Measurements from ENCODE around the gene SCFD2. TPM values are rescaled to one million over a fixed set of nuclear protein-coding genes. Genes with fewer than 3 reads are reported as not detected.

SCFD2 gene
- total RNA-seq, 1 donor from 2014 or later, result 18.6 TPM

DNA sequence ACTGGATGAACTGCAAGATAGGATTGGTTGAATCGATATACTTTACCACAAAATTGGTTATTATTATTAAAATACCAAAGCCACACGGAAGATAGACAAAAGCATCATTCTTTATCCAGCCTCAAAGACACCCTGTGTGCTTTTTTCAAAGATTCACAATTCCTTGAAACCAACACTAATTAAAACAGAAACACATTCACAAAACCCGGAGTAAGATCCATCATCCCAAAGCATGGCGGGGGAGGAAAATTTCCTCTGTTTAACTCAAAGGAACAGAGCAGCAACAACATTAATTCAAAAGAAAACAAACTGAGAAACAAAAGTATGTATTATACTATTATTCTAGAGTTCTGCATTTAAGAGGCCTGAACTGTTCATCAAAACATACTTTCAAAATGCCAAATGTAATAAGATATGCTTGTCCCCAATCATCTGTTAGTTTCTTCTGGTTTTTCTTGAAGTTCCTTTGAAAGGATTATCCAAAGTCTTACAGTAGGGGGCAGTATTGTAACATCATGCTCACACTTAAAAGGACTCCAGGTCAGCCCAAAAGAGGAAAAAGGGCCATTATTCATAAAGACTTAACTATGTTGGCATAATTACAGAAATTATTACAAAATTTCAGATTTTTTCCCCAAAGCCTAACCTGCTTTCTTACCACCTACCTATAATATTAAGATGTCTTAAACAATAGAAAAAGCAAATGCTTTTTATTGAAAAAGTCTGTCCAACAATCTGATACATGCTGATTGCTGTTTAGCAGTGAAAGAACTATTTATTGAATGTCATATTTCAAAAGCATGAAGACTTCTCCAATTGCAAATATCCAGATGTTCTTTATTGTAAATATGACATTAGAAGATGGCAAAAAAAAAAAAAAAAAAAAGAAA lies 168.7 kb downstream of the SCFD2 start:
- Mint-ChIP-seq H3K9me3 (no peaks in the 10 kb centered on the region), H3K4me1 (peaks cover 13% of the 10 kb centered on the region), H3K4me3 (peak overlapping the region; percentile 3), H3K36me3 (ENCODE audit: low read depth) (no peaks in the 10 kb centered on the region), H3K27me3 (ENCODE audit: low read depth) (no peaks in the 10 kb centered on the region), H3K27ac (ENCODE audit: unreplicated experiment) (no peak overlapping the region)
- TF ChIP-seq, protein P1, sequence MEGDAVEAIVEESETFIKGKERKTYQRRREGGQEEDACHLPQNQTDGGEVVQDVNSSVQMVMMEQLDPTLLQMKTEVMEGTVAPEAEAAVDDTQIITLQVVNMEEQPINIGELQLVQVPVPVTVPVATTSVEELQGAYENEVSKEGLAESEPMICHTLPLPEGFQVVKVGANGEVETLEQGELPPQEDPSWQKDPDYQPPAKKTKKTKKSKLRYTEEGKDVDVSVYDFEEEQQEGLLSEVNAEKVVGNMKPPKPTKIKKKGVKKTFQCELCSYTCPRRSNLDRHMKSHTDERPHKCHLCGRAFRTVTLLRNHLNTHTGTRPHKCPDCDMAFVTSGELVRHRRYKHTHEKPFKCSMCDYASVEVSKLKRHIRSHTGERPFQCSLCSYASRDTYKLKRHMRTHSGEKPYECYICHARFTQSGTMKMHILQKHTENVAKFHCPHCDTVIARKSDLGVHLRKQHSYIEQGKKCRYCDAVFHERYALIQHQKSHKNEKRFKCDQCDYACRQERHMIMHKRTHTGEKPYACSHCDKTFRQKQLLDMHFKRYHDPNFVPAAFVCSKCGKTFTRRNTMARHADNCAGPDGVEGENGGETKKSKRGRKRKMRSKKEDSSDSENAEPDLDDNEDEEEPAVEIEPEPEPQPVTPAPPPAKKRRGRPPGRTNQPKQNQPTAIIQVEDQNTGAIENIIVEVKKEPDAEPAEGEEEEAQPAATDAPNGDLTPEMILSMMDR (conservative IDR thresholded peaks at IDR 0.05), result peak; percentile 87
- no peak for DNase-seq (ENCODE audit: low read depth, low spot score)

DNA sequence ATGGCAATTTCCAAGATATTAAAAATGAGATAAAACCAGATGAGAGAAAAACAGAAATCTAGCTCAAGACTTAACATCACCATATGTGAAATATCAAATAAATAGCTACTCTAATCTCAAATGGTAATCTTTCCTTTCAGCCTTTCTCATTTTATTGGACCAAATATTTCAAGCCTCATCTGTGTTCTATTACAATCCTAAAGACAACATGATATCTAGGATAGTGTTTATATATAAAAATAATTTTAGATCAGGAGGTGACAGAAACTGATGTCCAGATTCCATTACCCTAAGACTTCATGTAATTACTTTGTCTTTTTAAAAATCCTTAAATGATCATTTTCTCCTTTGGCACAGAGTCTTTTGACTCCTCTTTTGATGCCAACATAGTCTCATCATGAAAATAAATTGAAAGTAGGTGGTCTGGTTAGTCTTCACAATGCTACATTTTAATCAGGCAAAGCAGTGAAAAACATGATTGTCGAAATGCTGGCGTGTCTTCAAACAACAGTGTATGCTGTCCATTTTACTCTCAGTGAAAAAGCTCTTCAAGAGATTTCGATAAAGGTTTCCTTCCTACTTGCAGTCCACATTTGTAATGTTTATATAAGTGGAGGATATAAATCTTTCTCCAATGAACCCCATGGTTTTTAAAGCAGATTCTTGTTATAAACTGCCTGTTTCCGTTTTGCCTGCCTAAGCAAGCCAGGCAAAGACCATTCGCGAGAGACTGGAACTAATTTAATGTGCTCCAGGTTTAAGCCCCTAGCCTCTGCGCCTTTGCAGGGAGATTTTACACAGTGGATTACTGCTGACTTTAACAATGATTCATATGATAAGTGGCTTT lies 169.8 kb downstream of the SCFD2 start:
- Mint-ChIP-seq H3K27ac (ENCODE audit: unreplicated experiment) (no peak overlapping the region), H3K36me3 (ENCODE audit: low read depth) (no peaks in the 10 kb centered on the region), H3K4me3 (no peak overlapping the region), H3K4me1 (peaks cover 13% of the 10 kb centered on the region), H3K9me3 (no peaks in the 10 kb centered on the region), H3K27me3 (ENCODE audit: low read depth) (no peaks in the 10 kb centered on the region)
- TF ChIP-seq, protein P1 (conservative IDR thresholded peaks at IDR 0.05), result no peak
- no peak for DNase-seq (ENCODE audit: low read depth, low spot score)

DNA sequence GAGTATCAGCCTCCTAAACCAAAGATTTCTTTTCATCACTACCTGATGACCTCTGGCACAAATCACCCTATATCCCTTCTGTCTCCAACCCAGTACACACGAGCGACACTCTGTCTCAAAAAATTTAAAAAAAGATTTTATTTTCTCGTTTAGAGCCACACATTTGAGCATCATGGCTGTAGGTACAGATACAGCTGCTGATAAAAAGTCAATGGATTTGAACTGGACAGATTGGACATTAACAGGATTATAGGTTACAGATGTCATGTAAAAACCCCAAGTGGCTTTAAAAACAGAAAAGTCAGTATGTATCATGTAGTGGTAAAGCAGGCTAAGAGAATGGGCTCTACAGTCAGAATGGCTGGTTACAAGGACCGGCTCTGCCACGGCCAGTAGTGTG lies 171.1 kb downstream of the SCFD2 start:
- TF ChIP-seq, protein P1 (conservative IDR thresholded peaks at IDR 0.05), result no peak
- no peak overlapping the region for H3K27ac Mint-ChIP-seq (ENCODE audit: unreplicated experiment)
- no peaks in the 10 kb centered on the region for H3K9me3 Mint-ChIP-seq
- H3K4me3 Mint-ChIP-seq, result no peak overlapping the region
- H3K4me1 Mint-ChIP-seq, result peaks cover 13% of the 10 kb centered on the region
- H3K36me3 Mint-ChIP-seq (ENCODE audit: low read depth), result no peaks in the 10 kb centered on the region
- DNase-seq (ENCODE audit: low read depth, low spot score), result no peak
- H3K27me3 Mint-ChIP-seq (ENCODE audit: low read depth), result no peaks in the 10 kb centered on the region

DNA sequence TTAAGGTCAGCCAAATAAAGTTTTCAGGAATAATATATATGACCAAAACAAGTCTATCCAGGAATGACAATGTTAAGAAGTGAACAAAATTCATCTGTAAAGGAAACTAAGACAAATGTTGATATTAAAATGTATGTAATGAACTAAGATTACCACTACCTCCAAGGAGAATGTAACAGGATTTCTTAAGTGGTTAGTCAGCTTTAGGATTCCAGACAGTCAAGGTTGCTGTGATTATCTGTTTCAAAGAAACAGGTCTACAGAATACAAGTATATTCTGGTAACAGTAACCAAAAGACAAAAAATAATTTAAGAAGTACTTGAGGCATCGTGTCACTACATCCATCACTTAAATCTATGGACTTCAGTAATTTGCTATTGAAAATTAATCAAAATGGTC lies 172.8 kb downstream of the SCFD2 start:
- H3K36me3 Mint-ChIP-seq (ENCODE audit: low read depth), result no peaks in the 10 kb centered on the region
- no peak overlapping the region for H3K4me3 Mint-ChIP-seq
- no peaks in the 10 kb centered on the region for H3K27me3 Mint-ChIP-seq (ENCODE audit: low read depth)
- H3K9me3 Mint-ChIP-seq, result no peaks in the 10 kb centered on the region
- TF ChIP-seq, protein P1 (conservative IDR thresholded peaks at IDR 0.05), result no peak
- no peak for DNase-seq (ENCODE audit: low read depth, low spot score)
- peaks cover 13% of the 10 kb centered on the region for H3K4me1 Mint-ChIP-seq
- no peak overlapping the region for H3K27ac Mint-ChIP-seq (ENCODE audit: unreplicated experiment)

DNA sequence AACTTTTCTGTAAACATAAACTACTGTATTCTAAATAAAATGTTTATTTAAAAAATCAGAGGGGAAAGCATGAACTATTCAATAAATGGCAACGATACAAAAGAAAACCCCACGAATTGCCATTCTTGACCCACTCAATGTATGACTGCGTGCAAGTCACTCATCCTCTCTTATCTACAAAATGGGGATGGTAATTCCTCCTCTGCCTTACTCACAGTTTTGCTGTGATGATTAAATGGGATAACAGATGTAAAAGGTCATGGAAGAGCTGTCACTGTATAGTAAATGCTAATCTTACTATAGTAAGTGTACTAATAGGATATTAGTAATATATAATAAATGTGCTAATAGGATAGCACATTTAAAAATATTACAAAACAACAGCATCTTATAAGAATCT lies 173.4 kb downstream of the SCFD2 start:
- Mint-ChIP-seq H3K36me3 (ENCODE audit: low read depth) (no peaks in the 10 kb centered on the region), H3K9me3 (no peaks in the 10 kb centered on the region), H3K27me3 (ENCODE audit: low read depth) (no peaks in the 10 kb centered on the region), H3K27ac (ENCODE audit: unreplicated experiment) (no peak overlapping the region), H3K4me3 (no peak overlapping the region), H3K4me1 (peaks cover 13% of the 10 kb centered on the region)
- TF ChIP-seq, protein P1 (conservative IDR thresholded peaks at IDR 0.05), result no peak
- no peak for DNase-seq (ENCODE audit: low read depth, low spot score)
